NCI-H2196 (cell line): Measurements from ENCODE around the gene FAIM.
A peak's percentile ranks its signal among the peaks of the same experiment; 100 is the strongest.
"Not testable (repeated sequence)": the region's sequence is repeated elsewhere in the genome, so short reads cannot be mapped to it uniquely, and the experiment has no call there.

Source experiments
- DNase-seq: peaks from one replicate; lab custom pipeline; 2025; ENCODE audit not compliant: unreplicated experiment; lab: John Stamatoyannopoulos, UW

Gene FAIM

GRCh38 chr3:138608322-138609135, at the start of gene FAIM:
Gene FAIM (plus strand): TSS chr3:138608771. CDS start chr3:138619727, 10,956 bp downstream.
- peak; percentile 71 for DNase-seq

- DNase-seq, result no peak
Observed at GRCh38 chr3:138559134-138559533, 49.4 kb upstream of the FAIM start.

- DNase-seq, result no peak
Observed at GRCh38 chr3:138560501-138560900, 48.1 kb upstream of the FAIM start.

GRCh38 chr3:138562902-138563301, 45.7 kb upstream of the FAIM start:
- DNase-seq, result not testable (repeated sequence)

- not testable (repeated sequence) for DNase-seq
Observed at GRCh38 chr3:138566293-138566692, 42.3 kb upstream of the FAIM start.

- no peak for DNase-seq
Observed at GRCh38 chr3:138567403-138567802, 41.2 kb upstream of the FAIM start.

GRCh38 chr3:138569090-138569489, 39.5 kb upstream of the FAIM start:
- DNase-seq, result no peak

- not testable (repeated sequence) for DNase-seq
Observed at GRCh38 chr3:138569624-138570023, 38.9 kb upstream of the FAIM start.

- DNase-seq, result no peak
Observed at GRCh38 chr3:138573138-138573537, 35.4 kb upstream of the FAIM start.

- DNase-seq, result no peak
Observed at GRCh38 chr3:138578141-138578540, 30.4 kb upstream of the FAIM start.

GRCh38 chr3:138578961-138579574, 29.5 kb upstream of the FAIM start:
- DNase-seq, result no peak

- no peak for DNase-seq
Observed at GRCh38 chr3:138587374-138587773, 21.2 kb upstream of the FAIM start.

- DNase-seq, result no peak
Observed at GRCh38 chr3:138588445-138588844, 20.1 kb upstream of the FAIM start.

GRCh38 chr3:138591392-138591791, 17.2 kb upstream of the FAIM start:
- no peak for DNase-seq

GRCh38 chr3:138593488-138594149, 15.0 kb upstream of the FAIM start:
- no peak for DNase-seq

- no peak for DNase-seq
Observed at GRCh38 chr3:138594150-138594934, 14.2 kb upstream of the FAIM start, which contains the start of gene CEP70. Gene CEP70 (minus strand): TSS chr3:138594260. CDS start chr3:138572927, 21,333 bp downstream.

- DNase-seq, result no peak
Observed at GRCh38 chr3:138594935-138595610, 13.5 kb upstream of the FAIM start.

GRCh38 chr3:138597186-138597976, 11.2 kb upstream of the FAIM start:
- DNase-seq, result not testable (repeated sequence)

GRCh38 chr3:138598534-138598933, 10.0 kb upstream of the FAIM start:
- DNase-seq, result no peak
